HK-2 (cell line): ENCODE measurements around the gene ZNF281.
"Not testable (repeated sequence)": the region's sequence is repeated elsewhere in the genome, so short reads cannot be mapped to it uniquely, and the experiment has no call there.

Source experiments
- DNase-seq: peaks from one replicate; pipeline ENCODE4 v3.0.0-alpha.2; 2018; ENCODE audit not compliant: unreplicated experiment

The ZNF281 gene, protein sequence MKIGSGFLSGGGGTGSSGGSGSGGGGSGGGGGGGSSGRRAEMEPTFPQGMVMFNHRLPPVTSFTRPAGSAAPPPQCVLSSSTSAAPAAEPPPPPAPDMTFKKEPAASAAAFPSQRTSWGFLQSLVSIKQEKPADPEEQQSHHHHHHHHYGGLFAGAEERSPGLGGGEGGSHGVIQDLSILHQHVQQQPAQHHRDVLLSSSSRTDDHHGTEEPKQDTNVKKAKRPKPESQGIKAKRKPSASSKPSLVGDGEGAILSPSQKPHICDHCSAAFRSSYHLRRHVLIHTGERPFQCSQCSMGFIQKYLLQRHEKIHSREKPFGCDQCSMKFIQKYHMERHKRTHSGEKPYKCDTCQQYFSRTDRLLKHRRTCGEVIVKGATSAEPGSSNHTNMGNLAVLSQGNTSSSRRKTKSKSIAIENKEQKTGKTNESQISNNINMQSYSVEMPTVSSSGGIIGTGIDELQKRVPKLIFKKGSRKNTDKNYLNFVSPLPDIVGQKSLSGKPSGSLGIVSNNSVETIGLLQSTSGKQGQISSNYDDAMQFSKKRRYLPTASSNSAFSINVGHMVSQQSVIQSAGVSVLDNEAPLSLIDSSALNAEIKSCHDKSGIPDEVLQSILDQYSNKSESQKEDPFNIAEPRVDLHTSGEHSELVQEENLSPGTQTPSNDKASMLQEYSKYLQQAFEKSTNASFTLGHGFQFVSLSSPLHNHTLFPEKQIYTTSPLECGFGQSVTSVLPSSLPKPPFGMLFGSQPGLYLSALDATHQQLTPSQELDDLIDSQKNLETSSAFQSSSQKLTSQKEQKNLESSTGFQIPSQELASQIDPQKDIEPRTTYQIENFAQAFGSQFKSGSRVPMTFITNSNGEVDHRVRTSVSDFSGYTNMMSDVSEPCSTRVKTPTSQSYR

DNA sequence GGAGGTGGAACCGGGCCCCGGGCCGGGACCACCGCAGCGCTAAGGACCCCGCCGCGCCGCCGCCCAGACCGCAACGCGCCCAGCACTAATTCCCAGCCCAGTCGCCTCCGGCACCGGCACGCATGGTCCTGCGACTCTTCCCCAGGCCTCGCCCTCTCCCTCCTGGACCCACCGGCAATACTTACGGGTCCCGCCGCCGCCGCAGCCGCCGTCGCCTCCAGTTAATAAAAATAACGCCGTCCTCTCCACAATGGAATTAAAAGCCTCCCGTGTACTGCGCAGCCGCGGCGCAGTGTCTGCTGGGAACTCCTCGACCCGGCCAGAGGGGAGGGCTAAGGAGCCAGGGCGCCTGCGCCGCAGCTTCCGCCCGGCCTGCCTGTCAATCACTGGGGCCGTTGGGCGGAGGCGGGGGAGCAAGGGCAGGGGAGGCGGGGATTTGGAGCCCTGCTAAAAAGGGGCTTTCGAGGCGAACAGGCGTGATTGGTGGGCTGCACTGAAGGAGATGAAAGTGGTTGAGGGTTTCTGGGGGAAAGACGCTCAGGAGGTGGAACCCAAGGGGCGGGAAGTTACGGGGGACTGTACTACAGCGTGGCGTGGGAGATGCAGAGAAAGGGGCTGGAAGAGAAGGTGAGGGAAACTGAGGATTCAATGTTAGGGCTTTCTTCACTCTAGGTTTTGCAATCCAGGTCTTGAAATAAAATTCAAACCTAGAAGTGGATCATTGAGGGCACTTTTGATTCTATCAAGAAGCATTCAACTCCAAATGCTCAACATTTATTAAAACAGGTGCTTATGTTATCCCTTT is at the start of gene ZNF281:
ZNF281 (minus strand) TSS at position 276 of the 805 bp plus-strand sequence. CDS start 331 bp downstream, outside the sequence.
- peak; percentile 95 for DNase-seq

DNA sequence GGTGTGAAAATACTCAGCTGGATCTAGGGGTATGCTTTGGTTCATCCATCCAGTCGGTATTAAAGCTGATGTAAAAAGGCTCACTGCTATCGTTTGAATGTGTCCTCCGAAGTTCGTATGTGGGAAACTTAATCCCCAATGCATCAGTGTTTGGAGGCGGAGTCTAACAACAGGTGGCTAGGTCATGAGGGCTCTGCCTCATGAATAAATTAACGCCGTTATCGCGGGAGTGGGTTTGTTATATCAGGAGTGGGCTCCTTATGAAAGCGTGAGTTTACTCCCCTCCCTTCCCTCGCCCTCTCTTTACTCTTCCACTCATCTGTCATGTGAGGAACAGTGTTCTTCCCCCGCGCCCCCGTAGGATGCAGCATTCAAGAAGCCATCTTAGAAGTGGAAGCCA is 48.9 kb upstream of the ZNF281 start:
- no peak for DNase-seq

DNA sequence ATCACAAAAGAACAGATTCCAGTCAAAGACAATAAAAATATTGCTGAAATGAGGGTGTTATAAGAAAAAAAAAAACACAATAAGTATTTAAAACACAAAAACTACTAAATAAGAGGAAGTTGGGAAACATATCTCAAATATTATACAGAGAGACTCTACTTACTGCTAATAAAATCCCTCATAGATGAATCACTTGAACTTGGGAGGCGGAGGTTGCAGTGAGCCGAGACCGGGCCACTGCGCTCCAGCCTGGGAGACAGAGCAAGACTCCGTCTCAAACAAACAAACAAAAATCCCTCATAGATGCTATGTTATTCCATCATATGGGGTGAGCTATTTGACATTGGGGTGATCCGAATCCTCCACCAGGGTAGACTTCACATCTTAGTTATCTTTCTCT is 48.0 kb upstream of the ZNF281 start:
- no peak for DNase-seq

DNA sequence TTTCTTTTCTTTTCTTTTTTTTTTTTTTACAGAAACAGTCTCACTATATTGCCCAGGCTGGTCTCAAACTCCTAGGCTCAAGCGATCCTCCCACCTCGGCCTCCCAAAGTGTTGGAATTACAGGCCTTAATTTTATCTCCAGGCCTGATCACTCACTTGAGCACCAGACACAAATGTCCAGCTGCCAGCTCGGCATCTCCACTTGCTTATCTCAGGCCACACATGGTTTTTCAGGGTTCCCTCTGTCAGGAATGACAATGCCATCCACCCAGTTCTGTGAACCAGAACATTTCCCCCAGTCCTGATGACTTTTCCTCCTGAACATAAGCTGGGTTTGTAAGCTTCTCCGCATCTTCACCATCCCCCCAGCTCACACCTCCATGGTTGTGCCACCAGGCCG is 44.6 kb upstream of the ZNF281 start:
- no peak for DNase-seq

DNA sequence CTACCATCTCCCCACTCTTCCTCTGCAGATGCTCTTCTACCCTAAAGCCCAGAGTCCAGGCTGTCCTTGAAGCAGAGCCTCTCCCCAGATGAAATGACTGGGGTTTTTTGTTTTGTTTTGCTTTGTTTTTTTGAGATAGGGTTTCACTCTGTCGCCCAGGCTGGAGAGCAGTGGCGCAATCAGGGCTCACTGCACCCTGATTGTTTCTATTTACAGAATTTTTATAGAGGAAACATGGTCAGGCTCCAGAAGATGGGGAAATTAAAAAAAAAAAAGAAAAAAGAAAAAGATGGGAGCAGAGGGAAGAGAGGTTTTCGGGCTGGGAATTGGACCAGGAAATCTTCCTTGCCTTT is 43.7 kb upstream of the ZNF281 start:
- no peak for DNase-seq

DNA sequence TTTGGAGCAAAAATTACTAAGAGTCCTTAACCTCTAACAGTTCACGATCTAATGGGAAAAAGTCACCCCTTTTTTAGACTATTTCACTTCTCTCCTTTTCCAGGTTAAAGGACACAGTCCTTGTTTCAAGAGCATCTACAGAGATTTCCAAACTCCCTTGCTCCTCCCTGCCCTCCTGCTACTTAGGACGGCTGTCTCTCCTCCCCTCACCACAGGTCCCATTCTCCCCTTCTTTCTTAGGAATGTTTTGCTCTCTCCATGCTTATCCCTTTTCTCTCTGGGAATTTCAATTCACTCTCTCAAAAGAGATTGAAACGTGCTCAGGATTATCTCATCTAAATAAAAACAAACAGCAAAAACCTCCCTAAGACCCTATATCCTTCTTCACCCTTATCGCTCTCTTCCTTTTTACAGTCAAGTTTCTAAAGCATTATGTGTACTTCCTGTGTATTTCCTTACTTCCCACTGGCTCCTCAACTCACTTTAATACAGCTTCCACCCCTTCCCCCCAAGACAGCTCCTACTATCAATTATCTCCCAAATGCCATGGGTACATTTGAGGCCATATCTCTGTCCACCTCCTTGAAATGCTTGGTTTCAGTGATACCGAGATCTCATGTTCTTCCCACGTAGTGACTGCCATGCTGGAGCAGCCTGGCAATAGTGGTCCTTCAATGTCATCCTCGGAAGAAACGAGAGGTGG is 43.2 kb upstream of the ZNF281 start:
- DNase-seq = no peak

DNA sequence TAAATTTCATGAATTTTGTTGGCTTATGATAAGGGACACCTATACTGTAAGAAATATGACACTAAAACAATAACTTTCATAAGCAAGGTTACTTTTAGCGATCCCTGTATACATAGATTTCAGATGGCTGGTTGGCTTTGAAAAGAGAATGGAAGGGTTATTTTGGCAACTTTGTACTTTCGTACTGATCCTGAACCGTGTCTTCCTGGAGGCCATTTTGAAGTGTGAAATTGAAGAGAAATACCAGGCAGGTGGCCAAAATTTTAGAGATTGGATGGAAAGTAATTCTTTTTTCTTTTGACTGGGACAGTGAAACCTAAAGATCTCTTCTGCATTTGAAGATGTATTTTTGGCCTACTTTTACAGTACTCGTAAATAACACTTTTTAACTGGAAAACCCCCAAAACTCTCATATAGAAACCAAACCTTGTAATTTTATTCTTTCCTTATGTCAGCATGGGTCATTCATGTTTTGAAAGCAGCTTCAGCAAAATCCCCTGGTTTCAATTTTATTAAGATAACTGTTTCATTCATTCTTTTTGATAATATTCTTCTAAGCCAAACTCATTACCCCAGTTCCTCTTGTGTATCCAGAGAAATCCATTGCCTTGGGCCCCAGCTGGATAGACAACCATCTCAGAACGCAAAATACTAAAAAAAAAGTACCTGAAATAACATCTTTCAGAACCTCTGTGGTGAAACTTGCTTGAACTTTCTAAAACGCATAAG is 38.4 kb upstream of the ZNF281 start:
- no peak for DNase-seq

DNA sequence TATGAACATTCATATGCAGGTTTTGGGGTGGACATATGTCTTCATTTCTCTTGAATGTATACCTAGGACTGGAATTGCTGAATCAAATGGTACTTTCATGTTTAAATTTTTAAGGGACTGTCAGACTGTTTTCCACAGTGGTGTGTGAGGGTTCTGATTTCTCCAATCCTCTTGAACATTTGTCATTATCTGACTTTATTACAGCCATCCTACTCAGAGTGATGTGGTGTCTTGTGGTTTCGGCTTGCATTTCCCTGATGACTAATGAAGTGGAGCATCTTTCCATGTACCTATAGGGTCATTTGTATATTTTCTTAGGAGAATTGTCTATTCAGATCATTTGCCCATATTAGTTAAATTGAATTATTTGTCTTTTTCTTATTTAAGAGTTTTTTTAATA is 35.4 kb upstream of the ZNF281 start:
- DNase-seq = no peak

DNA sequence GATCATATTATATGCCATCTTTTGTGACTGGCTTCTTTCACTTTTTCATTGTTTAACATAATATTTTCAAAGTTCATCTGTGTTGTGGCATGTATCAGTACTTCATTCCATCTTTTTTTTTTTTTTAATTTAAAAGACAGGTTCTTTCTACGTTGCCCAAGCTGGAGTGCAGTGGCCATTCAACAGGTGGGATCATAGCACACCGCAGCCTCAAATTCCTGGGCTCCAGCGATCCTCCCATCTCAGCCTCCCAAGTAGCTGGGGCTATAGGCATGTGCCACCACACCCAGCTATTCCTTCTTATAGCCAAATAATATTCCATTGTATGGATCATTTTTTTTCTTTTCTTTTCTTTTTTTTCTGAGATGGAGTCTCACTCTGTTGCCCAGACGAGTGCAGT is 34.6 kb upstream of the ZNF281 start:
- no peak for DNase-seq

DNA sequence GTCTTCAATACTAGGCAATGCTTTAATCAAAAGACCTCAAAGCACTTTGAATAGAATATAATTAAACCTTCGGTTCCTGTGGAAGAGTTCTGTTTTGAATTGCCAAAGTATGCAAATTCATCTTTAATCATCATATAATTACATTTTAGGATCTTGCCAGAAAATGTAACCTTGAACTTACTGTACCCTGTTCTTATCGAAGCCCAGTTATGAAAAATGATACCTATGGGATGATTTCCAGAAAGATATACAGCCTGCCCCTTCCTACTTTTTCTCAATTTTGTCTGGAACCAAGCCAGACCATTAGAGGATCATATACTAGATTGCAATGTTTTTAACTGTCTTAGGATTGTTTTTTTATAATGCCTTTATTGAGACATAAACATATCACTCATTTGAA is 34.0 kb upstream of the ZNF281 start:
- DNase-seq = no peak

DNA sequence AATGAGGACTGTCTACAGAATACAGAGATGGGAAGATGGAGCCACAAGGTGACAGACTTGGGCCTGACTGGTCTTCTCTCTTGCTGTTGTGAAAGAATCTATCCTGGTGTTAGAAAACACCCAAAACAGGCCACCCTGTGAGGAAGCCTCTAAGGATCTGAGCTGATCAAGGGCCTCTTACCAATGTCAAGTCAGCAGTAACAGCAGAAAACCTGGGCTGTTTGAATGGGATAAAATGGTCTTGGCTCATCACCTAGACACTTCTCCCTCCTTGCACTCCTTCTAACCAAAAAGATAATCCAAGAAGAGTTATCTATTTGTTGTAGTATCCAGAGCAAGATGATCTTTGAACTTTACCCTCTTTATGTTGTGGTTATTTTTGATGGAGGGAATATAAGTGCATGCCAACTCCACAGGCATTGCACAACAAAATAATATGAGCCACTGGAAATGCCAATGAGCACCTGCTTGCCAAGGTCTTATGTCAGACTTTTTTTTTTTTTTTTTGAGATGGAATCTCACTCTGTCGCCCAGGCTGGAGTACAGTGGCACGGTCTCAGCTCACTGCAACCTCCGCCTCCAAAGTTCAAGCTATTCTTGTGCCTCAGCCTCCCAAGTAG is 32.8 kb upstream of the ZNF281 start:
- DNase-seq = no peak

DNA sequence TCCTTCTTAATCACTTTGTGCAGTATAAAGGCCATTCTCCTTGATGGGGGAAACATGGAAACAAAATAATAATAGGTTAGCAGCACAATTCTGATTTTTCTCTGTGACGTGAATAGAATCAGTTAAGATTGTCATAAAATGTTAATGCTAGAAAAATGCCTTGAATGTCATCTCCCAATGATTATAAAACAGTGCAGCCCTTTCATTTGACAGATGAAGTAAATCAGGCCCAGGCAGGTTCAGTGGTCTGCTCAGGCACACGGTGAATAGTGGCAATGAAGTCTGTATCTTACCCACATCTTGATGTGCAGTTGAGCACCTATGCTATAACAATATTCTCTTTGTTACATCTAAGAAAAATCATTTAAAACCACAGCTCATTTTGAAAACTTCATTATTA is 32.2 kb upstream of the ZNF281 start:
- no peak for DNase-seq

DNA sequence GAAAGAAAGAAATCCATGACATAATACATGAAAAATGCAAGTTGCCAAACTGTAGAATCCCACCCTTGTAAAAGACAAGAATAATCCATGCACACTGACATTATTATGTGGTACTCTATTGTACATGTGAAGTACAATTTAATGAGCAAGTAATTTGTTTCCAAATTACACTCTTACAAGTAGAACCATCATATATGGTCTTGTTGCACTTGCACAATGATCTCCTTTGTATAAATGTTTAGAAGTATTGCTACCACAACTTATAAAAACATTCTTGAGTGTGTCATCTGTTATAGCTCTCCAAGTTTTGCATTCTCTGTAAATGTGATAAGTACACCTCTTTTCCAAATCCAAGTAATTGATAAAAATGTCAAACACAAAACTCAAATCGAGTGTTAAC is 29.1 kb upstream of the ZNF281 start:
- no peak for DNase-seq

DNA sequence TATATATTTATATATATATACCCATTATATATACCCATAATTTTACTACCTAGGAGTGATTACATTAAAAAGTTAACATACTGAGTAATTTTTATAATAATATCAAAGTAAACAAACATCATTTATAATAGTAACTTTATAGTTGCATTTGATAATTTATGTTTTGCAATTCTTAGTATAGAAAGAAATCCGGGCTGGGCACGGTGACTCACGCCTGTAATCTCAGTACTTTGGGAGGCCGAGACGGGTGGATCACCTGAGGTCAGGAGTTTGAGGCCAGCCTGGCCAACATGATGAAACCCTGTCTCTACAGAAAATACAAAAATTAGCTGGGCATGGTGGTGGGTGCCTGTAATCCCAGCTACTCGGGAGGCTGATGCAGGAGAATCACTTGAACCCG is 28.6 kb upstream of the ZNF281 start:
- not testable (repeated sequence) for DNase-seq

DNA sequence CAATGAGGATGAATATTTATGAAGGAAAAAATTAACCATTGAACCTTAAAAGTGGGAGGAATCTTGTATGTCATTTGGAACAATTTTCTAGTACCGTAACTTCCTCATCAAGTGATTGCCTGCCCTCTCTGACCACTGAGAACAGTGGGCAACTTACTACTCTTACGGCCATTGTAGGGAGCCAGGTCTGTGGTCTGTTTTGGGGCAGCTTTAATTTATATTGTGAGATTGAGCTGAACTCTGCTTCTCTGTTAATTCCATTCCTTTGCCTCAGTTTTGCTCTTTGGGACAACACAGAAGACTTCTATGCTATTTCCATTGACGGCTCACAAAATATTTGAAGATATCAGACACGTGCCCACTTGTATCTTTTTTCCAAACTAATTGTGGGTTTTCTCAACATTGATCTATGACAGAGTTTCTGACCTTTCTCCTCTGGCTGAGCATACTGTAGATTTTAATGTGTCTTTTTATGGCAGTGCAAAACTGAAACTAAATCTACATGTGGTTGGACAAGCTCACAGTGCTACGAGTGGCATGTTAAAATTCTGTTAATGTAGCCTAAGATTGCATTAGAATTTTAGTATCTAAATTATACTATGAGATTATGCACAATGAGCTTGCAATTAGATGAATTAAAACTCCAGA is 27.8 kb upstream of the ZNF281 start:
- no peak for DNase-seq

DNA sequence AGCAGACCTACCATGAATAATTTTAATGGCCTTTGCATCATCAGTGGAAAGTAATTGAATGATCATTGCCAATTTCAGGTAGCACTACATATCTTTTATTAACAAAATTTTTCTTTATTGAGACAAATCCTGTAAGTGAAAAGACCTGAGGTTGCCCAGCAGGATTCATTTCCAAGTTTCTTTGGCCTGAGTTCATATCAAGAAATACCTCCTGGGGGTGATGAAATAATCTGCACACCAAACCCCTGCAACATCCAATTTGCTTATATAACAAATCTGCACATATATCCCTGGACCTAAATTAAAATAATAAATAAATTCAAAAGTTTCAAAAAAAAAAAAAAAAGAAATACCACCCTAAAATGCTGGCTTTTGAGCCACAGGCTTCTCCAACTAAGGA is 27.3 kb upstream of the ZNF281 start:
- DNase-seq = no peak

DNA sequence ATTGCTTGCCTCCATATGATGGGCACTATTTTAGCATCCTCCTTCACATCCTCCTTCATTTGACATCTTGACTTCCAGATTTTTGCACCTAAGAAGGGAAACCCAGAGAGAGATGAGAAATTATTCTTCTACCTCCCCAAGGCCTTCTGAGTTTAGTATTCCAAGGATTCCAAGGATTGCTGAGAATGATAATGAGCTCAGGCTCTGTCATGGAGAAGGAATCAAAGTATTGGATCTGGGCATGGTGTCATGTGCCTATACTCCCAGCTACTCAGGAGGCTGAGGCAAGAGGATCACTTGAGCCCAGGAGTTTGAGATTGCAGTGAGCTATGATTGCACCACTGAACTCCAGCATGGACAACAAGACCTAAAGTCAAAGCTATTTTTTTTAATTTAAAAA is 26.6 kb upstream of the ZNF281 start:
- DNase-seq = no peak

DNA sequence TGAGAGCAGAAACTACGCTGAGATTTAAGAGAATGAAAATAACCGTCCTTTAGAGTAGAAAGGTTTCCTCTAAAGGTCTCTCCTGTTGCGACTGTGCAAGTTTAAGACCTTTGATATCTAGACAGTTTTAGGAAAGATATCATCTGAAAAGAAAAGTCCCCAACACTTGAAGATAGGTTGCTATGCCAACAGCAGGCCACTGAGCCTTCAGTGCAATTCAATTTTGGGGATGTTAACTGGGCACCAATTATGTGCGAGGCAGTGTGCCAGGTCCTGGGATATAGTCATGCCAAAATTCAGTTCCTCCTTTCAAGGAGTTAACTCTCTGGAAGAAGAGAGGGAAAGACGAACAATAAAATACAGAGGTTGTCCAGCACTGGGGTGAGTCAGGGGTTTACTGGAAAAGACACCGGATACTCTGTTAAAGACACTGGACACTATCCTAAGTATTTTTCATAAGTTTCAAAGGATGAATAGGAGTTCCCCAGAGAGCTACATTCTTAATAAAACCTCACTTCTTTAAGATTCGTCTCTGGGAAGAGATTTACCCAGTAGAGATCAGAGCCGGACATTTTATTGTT is 25.5 kb upstream of the ZNF281 start:
- DNase-seq = no peak

DNA sequence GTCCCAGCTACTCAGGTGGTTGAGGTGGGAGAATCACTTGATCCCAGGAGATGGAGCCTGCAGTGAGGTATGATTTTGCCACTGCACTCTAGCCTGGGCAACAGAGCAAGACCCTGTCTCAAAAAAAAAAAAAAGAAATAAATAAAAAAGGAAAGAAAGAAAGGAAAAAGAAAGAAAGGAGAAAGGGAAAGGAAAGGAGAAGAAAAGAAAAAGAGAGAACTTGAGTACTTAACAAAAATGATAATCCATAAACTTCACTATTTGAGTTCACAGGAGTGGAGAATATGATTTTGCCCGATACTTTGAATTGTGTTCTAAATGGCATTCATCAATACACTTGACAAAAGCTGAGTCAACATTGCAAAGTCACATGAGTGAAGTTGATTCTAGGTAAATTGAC is 23.8 kb upstream of the ZNF281 start:
- no peak for DNase-seq

DNA sequence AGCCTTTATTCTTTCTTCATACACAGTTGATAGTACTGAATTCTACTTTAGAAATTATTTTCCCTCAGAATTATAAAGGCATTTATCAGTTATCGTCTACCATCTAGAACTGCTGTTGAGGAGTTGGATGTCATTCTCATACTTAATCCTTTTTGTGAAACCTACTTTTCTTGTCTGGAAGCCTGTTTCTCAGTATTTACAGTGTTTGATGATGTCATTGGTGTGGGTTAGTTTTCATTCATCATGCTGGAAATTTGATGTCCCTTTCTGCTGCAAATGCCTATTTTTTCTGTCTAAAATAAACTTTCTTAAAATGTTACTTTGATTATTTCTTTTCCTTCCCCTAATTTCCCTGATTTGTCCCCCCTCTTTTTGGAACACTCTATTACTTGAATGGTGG is 22.8 kb upstream of the ZNF281 start:
- no peak for DNase-seq
